Activated CD8-positive, alpha-beta memory T cell treated with anti-CD3 and anti-CD28 coated beads, Interleukin-2, amount 50 U/mL, for 1 hour (primary cell): ENCODE data around the gene WDR36.

Experiments used
- DNase-seq: peaks from one replicate; pipeline ENCODE4 v3.0.0-alpha.2; 2020; ENCODE audit errors: extremely low read depth

WDR36 gene

DNA sequence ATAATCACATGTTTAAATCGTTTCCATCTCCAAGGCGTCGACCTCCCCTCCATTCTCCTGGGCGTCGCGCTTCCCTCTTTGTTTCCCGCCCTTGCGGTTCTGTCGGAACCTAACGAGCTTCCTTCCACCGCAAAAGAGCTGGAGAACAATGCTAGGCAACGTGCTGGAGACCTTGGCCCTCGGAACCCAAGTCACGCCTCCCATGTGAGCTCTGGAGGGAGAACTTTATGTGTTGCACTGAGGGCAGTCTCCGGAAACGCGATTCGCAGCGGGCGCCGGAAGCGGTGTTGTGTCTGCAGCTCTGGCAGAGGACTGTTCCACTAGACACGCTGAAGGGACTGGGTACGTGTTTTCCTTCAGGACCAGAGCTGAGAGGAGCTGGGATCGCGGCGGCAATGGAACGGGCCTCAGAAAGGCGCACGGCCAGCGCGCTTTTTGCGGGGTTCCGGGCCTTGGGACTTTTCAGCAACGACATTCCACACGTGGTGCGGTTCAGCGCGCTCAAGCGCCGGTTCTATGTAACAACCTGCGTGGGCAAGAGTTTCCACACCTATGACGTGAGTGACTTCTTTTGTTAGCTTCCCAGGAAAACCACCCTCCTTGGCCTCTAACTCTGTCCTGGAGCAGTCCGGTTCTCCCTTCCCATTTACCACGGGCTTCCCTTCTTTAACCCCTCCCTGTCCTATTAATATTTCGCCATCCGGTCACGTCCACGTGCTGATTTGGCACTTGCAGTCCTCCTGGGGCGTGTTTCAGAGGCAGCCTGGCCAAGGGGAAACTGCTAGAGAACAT is at the start of gene WDR36:
Gene WDR36 (plus strand): TSS at position 287 of the 792 bp plus-strand sequence. CDS start 109 bp downstream, at position 396.
- DNase-seq, result peak; percentile 68

DNA sequence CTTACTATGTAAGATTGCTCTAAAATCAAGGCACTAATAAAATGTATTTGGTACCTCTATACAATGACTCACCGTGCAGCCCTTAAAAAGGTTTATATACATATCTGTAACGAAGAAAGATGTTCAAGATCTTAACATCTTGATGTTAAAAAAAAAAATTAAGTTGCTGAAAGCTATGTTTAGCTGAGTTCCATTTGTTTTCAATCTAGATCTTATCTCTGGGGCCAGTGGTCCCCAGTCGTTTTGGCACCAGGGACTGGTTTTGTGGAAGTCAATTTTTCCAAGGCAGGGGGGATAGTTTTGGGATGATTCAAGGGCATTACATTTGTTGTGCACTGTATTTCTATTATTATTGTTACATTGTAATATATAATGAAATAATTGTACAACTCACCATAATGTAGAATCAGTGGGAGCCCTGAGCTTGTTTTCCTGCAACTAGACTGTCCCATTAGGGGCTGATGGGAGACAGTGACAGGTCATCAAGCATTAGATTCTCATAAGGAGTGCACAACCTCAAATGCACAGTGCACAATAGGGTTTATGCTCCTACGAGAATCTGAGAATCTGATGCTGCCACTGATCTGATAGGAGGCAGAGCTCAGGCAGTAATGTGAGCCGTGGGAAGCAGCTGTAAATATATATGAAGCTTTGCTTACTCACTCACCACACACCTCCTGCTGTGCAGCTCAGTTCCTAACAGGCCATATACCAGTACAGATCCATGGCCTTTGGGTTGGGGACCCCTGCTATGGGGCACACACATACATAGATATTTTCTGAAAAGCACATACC is 48.2 kb upstream of the WDR36 start:
- DNase-seq, result no peak

DNA sequence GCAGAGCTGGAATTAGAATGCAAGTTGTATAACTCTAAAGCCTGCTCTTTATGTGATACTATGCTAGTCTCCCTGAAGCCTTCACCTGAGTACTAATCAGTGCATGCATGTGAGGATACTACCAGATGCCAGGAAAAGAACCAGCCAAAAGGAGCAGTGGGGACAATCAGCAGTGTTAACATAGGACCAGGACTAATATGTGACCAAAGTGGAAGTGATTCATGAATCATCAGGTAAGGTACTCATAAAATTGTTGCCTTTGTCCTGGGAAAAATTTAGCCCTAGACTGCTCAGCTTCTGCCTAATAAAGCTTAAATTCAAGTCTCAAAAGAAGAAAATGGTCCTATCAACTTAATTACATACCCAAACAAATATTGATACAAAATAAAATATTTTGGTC is 34.1 kb upstream of the WDR36 start:
- DNase-seq, result no peak

DNA sequence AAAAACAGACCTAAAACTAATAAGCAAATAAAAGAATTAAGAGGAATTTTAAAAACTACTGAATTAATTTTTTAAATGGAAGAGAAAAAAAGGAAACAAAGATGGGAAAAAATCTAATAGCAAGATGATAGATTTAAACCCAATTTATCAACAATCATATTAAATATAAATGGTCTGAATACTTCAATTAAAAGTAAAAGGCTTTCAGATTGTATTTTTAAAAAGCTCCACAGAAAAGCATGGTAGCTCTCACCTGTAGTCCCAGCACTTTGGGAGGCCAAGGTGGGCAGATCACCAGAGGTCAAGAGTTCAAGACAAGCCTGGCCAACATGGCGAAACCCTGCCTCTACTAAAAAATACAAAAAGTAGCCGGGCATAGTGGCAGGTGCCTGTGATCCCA is 32.0 kb upstream of the WDR36 start:
- no peak for DNase-seq

DNA sequence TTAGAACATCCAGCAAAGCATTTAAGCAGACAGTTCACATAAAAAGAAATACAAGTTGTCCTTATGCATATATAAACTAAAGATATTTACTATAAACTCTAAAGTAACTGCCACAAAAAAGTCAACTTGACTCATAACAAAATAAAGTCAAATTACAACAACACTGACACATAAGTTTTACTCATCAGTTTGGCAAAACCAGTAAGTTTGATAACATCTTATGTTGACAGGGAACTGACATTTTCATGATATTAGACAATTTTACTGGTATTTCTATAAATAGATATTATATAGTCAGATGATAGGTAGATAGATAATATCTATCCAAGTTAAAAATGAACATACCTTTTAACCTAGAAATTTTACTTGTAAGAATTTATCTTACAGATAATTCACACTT is 30.5 kb upstream of the WDR36 start:
- DNase-seq, result no peak

DNA sequence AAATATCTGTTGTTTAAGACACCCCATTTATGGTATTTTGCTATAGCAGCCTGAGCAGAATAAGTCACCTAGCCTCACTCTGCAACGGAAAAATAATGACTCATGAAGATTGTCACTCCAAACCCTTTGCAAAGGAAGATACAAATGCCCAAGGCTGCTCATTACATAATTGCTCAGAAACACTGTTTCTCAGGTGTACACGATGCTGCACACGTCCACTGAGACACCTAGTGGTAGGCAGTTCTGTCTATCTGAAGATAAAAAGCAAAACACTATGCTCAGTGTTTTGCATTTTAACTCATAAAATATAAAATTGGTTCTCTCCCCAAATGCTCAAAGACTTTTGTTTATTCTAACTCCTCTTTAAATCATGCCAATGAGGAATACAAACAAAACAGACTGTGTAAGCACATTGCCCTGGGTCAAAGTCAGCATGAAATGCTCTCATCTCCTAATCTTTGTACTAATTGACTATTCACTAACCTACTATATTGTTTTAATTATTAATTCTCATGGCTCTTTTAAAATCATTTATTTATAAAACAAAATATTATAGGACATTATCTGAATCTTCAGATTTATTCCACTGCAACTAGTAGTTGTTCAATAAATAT is 28.3 kb upstream of the WDR36 start:
- DNase-seq, result no peak

DNA sequence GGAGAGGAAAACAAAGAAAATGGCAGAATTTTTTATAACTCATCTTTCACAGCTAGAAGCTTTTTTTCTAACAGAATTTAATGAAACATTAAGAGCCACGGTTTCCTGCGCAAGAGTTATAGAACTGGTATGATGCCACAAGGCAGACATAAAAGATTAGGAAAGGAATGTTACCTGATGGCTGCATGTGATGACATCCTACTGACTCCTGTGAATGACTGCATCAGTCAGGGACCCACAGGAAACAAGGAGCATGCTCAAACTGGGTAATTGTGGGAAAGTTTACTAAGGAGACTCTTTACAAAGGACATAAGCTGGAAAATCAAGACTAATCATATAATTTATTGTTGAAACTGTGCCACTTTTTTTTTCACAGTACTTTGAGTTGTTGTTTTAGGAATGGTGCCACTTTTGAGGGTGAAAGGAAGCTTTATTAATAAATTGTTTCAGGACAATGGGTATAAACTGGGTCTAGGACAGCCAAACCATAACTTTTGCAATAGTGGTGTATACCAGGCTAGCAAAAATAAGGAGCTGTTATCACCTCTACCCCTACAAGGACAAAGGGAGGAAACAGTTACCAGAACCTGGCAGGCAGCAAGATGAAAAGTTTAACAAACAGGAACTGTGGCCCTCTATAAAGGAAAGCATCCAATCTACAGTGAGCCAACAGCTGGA is 25.7 kb upstream of the WDR36 start:
- DNase-seq, result no peak

DNA sequence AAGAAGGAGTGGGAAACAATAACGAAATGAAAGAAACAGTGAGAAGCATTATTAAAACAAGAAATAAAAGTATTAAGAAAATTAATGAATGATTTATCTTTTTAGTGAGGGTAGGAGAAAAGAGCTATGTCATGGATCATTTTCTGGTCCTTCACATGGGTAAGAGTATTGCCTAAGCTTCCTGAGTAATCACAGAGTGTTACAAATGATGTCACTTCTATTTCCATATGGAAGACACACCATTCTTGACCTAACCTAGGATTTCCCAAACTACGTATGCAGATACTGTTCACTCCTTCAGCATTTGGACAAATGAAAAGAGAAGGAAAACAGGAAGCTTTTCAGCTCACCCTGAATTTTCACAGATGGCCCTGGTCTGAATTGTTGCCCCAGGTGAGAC is 23.9 kb upstream of the WDR36 start:
- DNase-seq, result no peak

DNA sequence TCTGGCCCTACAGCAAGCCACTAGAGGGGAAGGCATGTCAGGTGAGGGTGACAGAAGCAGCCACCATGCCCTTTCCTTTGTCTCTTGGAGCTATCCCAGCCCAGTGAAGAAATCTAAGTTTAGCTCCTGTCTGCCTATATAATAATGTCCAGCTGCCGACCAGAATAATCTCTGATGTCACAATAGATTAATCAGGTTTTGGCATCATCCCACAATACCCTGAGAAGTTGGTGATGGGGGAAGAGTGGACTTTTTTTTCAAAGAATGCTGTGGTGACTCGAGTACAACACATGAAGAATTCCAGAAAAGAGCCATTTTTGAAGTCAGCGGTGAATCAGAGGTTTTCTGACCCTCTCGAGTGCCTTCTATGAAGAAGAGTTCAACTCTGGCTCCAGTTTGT is 22.3 kb upstream of the WDR36 start:
- no peak for DNase-seq

DNA sequence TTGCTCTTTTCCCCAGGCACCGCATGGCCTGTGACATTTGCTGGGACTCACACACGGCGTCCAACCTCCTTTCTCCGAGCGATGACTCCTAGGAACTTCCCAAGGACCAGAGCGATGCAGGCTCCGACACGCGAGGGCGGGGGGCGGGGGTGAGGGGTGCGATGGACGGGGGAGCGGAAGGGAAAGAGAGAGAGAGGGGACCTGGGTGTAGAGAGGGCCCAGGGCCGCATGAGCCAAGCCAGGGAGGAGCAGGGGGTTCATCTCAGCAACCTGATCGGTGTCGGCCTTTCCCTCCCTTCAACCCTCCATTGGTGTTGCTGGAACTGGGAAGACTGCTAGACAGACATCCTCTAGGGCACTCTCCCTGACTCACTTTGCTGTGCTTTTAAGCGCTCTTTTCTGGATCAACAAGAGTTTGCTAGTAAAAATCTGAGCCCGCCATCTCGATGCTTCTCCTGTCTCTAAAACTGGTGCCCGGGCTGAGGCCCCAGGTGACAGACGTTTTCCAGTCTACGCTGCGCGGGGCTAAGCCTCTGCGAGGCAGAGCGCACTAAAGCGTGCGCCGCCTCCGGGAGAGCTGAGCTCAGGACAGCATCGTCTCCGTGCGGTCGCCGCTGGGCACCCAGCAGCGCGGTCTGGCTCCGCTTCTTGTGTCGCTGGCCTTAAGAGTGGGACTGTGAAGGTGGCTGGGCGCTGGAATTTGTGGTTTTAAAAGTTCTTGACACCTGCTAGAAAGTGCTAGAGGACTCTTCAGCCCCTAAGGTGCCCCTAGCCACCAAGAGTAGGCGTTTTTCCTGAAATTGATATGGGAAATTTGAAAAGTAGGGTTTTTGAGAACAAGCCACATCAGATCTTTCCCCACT is 21.6 kb upstream of the WDR36 start:
- DNase-seq, result no peak

DNA sequence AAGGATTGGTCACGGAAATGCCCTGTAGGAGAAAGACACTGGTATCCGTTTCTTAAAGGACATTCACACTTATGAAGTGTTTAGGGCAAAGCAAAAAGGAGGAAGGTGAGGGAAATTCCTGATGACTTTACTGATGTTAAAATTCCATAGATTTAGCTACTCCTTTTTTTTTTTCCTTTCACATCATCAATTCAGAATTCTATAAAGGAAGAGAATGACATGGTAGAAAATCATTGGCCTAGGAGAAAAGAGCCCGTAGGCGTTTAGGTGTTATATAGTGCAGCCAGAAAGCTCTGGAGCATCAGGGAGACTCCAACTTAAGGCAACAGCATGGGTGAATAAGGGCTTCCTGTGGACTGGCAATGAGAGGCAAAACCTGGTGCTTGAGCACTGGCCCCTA is 20.7 kb upstream of the WDR36 start, which contains the start of gene TSLP:
Gene TSLP (plus strand): TSS at position 301 of the 400 bp plus-strand sequence. CDS start 178 bp downstream, outside the sequence.
- DNase-seq, result no peak

DNA sequence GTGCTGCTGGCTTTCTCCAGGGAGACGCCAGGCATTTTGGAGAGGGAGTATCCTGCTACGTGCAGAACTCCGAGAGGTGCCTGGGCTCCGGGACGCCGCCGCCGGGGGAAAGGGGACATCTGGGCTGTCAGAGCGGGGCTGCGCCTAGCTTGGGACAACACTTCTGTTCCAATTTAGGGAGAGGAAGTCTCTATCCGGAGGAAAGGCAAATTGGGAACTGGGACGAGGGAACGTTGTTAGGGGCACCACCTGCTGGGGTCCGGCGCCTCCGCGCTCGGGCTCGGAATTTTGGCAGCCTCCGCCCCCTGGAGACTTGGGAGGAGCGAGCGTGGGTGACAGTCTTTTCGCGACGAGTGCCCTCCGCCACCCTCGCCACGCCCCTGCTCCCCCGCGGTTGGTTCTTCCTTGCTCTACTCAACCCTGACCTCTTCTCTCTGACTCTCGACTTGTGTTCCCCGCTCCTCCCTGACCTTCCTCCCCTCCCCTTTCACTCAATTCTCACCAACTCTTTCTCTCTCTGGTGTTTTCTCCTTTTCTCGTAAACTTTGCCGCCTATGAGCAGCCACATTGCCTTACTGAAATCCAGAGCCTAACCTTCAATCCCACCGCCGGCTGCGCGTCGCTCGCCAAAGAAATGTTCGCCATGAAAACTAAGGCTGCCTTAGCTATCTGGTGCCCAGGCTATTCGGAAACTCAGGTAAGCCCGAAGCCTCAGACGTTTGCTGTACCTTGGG is 19.0 kb upstream of the WDR36 start:
- no peak for DNase-seq

DNA sequence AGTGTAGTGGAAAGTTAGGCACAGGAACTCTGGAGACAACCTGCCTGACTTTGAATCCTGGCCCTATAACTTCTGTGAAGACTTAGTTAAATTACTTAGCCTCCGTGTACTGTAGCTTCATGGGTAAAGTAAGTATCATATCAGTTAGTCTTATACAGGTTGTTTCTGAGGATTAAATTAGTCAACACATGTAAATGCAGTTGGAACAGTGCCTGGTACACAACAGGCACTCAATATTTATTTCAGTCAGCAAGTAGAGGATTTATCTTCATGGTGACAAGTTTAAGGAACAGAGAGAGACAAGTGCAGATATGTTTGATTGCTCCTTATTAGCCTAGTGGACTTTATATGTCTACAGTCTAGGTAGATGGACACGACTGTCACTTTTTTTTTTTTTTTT is 17.9 kb upstream of the WDR36 start:
- no peak for DNase-seq

DNA sequence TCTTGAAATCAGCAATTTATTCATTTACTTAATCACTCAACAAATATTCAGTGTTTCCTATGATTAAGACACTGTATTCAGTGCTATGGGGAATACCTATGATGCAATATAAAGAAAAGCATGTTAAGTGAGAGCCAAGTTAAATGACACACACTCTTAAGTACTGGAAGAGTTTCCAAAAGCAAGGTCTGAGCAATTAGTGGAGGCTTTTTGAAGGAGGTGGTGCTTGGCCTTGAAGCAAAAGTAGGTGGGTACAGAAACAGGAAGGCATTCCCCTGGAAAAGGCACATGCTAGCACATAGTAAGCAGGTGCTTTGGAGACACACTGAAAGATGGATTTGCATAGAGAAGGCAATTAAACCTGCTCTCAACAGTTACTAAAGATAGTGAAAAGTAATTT is 16.6 kb upstream of the WDR36 start:
- DNase-seq, result no peak

DNA sequence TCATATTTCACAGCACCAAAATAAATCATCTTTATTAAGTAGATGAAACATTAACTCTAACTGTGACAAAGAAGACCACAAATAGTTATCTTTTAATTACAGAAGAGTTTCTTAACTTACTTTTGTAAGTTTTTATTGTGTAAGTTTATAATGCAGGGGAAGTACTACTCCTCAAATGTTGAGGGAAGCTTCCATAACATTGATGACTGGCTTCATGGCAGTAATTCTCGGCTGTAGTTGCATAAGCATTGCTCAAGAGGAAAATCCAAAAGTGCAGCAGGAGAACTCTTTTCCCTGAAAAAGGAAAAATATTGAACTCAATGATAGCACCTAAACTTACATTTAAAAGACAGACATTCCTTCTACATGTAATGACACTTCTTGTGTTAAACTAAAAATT is 16.1 kb upstream of the WDR36 start:
- DNase-seq, result no peak

DNA sequence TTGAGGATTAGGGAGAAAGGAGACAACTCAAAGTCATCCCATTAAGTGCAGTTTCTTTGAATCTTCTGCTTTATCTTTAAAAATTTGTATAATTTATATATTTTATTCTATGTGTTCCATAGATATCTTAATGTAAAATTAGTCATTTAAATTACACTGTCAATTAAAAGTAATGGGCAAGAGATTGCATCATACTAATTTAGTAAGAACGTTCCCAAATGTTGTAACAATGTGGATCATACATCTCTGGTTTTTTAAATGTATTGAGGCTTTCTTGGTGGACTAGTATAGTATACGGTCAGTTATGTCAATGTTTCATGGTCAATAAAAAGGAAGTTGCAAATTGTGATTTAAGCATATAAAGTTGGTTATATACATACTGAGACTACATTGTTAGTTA is 14.5 kb upstream of the WDR36 start:
- no peak for DNase-seq

DNA sequence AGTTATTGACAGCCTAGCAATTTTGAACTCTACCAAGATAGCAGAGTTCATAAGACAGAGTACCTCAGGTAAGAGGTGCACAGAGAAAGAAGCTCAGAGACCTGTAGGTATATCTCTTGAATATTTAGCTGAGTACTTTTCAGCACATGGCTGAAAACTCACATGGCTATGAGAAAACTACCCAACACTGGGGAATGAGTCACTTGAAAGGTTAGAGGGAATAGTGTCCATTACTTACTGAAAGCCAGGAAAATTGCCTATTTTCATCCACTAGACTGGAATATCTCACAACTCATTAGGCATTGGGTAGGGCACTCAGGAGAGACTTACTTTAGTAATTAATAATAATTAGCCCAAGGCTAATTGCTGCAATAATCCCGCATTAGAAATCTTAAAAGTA is 12.3 kb upstream of the WDR36 start:
- no peak for DNase-seq

DNA sequence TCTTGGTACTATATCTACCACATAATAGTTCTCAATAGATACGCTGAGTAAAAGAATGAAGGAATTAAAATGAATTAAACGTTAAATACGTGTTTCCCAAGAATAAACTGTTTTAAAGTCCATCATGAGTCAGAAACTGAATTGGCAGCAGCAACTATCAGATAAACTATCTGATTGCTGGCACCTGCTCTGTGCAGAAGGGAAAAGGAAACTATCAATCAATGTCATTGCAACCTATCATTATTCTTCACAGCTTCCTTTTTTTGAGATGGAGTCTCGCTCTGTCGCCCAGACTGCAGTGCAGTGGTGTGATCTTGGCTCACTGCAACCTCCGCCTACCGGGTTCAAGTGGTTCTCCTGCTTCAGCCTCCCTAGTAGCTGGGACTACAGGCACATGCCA is 8.8 kb upstream of the WDR36 start:
- no peak for DNase-seq

DNA sequence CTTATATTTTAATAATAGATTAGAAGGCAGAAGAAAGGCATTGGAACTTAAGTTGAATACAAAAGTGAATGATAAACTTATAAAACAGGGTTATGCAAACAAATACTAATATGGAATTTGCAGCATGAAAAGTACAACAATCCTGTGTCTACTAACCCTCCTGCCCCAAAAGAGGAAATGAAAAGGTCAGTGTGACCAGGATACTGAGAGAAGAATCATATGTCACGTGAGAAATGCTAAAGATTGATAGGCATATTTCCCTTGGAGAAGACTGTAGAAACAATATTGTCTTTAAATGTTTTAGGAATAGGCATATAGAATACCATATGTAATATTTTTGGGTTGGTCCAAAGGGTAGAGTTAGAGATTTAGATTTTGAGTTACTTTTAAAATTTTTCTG is 3.8 kb downstream of the WDR36 start:
- DNase-seq, result no peak

DNA sequence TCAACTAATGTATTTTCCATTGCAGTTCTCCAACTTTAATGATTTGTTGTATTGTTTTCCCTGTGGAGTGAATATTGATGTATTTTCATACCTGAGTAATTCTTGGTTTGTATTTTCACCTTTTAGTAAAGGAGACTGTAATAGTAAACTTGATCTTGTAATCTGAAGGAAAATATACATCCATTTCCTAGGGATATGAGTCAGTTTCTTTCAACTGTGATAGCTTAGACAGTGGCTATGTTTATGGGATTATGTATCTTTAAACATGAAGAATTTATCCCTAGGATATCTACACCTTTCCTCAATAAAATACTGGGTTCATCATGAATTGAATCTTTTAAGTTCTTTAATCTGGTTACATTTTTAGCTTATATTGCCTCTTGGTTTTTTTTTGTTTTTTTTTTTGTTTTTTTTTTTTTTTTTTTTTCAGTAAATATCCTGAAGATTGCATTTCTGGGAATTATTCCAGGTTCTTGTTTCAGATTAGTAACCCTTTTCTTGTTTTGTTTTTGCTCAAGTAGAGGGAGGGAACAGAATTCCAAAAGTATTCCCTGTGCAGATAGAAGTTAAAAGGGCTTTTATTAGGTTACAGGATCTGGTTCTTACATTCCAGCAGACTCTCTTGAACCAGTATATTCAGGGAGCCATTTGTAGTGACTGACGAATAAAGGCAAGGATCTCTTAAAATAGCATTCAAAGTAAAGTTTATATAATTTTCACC is 7.1 kb downstream of the WDR36 start:
- DNase-seq, result no peak
